Spleen (tissue), 11 donors: ENCODE results near the gene SGTA. TPM values are rescaled to one million over a fixed set of nuclear protein-coding genes. Genes with fewer than 3 reads are reported as not detected.

ENCODE experiments used
- DNase-seq: peaks from one replicate; pipeline ENCODE4 v3.0.0-alpha.2; 2020
- H3K27ac ChIP-seq, 8 donors: fragments of 200-600 bp; sonication (generic) in 7 of 8; 1 replicate in 4 of 8; 2 replicates in 4 of 8; pipeline versions ENCODE4 v1.5.0 to v1.8.0; 2016 to 2021; ENCODE audit warnings: inconsistent platforms in 4 of 8, mild to moderate bottlenecking in 4 of 8, moderate library complexity in 1 of 8
- H3K27me3 ChIP-seq, 7 donors: fragments of 200-600 bp; sonication (generic) in 6 of 7; replicated peaks in 1 of 7; 1 replicate in 4 of 7; 2 replicates in 3 of 7; pipeline versions ENCODE4 v1.5.0 to v1.8.0; 2016 to 2021; ENCODE audit warnings: inconsistent platforms in 3 of 7, mild to moderate bottlenecking in 1 of 7
- H3K36me3 ChIP-seq, 6 donors: fragments of 200-600 bp; sonication (generic) in 5 of 6; 1 replicate in 4 of 6; 2 replicates in 2 of 6; pipeline versions ENCODE4 v1.5.0 to v1.8.0; 2016 to 2021; ENCODE audit warnings: inconsistent platforms in 2 of 6
- H3K4me1 ChIP-seq, 6 donors: fragments of 200-600 bp; sonication (generic) in 5 of 6; 1 replicate in 3 of 6; 2 replicates in 3 of 6; pipeline versions ENCODE4 v1.5.0 to v1.8.0; 2016 to 2021; ENCODE audit warnings: inconsistent platforms in 3 of 6
- H3K4me3 ChIP-seq, 8 donors: fragments of 200-600 bp; sonication (generic) in 7 of 8; 1 replicate in 4 of 8; 2 replicates in 4 of 8; pipeline versions ENCODE4 v1.5.0 to v1.8.0; 2016 to 2021; ENCODE audit warnings: inconsistent platforms in 4 of 8, mild to moderate bottlenecking in 4 of 8, moderate library complexity in 2 of 8
- H3K9me3 ChIP-seq, 8 donors: fragments of 200-600 bp; sonication (generic) in 7 of 8; 1 replicate in 4 of 8; 2 replicates in 4 of 8; pipeline versions ENCODE4 v1.5.0 to v1.8.0; 2016 to 2021; ENCODE audit warnings: inconsistent platforms in 4 of 8
- POLR2A ChIP-seq, 3 donors: fragments of 450-650 bp; IDR thresholded peaks; one replicate each; pipeline ENCODE4 v1.5.1; 2017; ENCODE audit warnings: antibody characterized with exemption in 3 of 3, mild to moderate bottlenecking in 1 of 3
- POLR2AphosphoS5 ChIP-seq, 3 donors: sonication (generic); formaldehyde crosslinking; IDR thresholded peaks; one replicate each; pipeline ENCODE4 v1.5.1; 2017; ENCODE audit warnings: antibody characterized with exemption in 3 of 3
- WGBS, 5 donors: extraction: QIAGEN DNeasy Blood & Tissue Kit in 3 of 5; methylation state at CpG; one replicate each; pipeline versions ENCODE4 v1.1.5 to v1.1.7; 2013 to 2018; 5-methylcytosine and 5-hydroxymethylcytosine counted together
- intact Hi-C: fragments of 100-400 bp; cut with DNase I; formaldehyde crosslinking; loops from one replicate; pipeline ENCODE4 v1.15.0; 2023; ENCODE audit warnings: low total_unique reads
- polyA plus RNA-seq, 3 donors: library from polyadenylated mRNA; stranded (reverse); fragments of 200-250 nt; gene quantifications; one replicate each; pipeline ENCODE4 v1.2.1, GENCODE V29; 2013
- total RNA-seq, 7 donors: library from RNA; depleted of rRNA in 3 of 7; stranded (reverse); fragments of >200 nt in 3 of 7; fragmentation: NEBNext Ultra II Directional in 4 of 7; extraction: Animal tissue kit (Norgen Biotek cat#: 25700) in 4 of 7; gene quantifications; one replicate each; pipeline versions ENCODE4 v1.1.0 to v1.2.1, GENCODE V29; 2016 to 2021
- TF ChIP-seq, protein P1 (sequence below), 11 experiments: fragments of 200-600 bp in 7 of 11; fragments of 450-650 bp in 4 of 11; sonication (generic) in 4 of 11; IDR thresholded peaks in 8 of 11; conservative IDR thresholded peaks in 3 of 11; 1 replicate in 7 of 11; 2 replicates in 4 of 11; pipeline versions ENCODE4 v1.4.0 to v1.8.0; 2016 to 2021; ENCODE audit warnings: antibody characterized with exemption in 11 of 11, inconsistent platforms in 4 of 11, mild to moderate bottlenecking in 1 of 11
- donor health status: healthy with polysubstance abuse.
- donor health status: DM: no; HTN: no; CAD: no; lungs with moderate emphysema.
- donor health status: DM: no; HTN: no; CAD: no.
- donor health status: Bipolar disorder and iron deficiency.
- donor health status: healthy.
- donor health status: DM: no; HTN: no; CAD: no.
- donor health status: DM: yes; HTN: yes; CAD: no.

Gene SGTA
- total and polyA plus RNA-seq, 10 donors: 36.5 to 63.0 (median 45.2) TPM

DNA sequence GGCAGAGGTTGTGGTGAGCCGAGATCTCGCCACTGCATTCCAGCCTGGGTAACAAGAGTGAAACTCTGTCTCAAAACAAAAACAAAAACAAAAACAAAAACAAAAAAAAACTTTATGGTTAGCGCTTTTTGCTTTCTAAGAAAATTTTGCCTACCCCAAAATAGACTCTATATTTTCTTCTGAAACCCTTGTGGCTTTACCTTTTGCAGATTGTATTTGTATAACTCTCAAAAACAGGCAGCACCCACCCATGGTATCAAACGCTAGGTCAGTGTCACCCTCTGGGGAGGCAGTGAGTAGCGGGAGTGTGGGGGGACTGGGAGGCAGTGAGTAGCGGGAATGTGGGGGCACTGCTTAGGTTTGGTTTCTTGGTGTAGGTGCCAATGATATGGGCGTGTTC lies 35.7 kb downstream of the SGTA start:
- Histone ChIP-seq H3K36me3 (no peaks in the 10 kb centered on the region), H3K4me1 (peaks cover 0 to 22% (median 8%) of the 10 kb centered on the region in 6 donors), H3K4me3 (no peak overlapping the region), H3K27me3 (no peaks in the 10 kb centered on the region), H3K27ac (no peak overlapping the region), H3K9me3 (no peaks in the 10 kb centered on the region)
- WGBS, 5 donors: 72 to 85% (median 78%) methylated on average over 7 of the region's 7 CpGs
- intact Hi-C loops: no loop called here
- TF ChIP-seq, protein P1, sequence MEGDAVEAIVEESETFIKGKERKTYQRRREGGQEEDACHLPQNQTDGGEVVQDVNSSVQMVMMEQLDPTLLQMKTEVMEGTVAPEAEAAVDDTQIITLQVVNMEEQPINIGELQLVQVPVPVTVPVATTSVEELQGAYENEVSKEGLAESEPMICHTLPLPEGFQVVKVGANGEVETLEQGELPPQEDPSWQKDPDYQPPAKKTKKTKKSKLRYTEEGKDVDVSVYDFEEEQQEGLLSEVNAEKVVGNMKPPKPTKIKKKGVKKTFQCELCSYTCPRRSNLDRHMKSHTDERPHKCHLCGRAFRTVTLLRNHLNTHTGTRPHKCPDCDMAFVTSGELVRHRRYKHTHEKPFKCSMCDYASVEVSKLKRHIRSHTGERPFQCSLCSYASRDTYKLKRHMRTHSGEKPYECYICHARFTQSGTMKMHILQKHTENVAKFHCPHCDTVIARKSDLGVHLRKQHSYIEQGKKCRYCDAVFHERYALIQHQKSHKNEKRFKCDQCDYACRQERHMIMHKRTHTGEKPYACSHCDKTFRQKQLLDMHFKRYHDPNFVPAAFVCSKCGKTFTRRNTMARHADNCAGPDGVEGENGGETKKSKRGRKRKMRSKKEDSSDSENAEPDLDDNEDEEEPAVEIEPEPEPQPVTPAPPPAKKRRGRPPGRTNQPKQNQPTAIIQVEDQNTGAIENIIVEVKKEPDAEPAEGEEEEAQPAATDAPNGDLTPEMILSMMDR (IDR thresholded peaks at IDR 0.05 in 8 of 11, conservative IDR thresholded peaks at IDR 0.05 in 3 of 11): no peak
- TF ChIP-seq POLR2AphosphoS5 (IDR thresholded peaks at IDR 0.05) (no peak), POLR2A (IDR thresholded peaks at IDR 0.05) (no peak)
- DNase-seq: no peak

DNA sequence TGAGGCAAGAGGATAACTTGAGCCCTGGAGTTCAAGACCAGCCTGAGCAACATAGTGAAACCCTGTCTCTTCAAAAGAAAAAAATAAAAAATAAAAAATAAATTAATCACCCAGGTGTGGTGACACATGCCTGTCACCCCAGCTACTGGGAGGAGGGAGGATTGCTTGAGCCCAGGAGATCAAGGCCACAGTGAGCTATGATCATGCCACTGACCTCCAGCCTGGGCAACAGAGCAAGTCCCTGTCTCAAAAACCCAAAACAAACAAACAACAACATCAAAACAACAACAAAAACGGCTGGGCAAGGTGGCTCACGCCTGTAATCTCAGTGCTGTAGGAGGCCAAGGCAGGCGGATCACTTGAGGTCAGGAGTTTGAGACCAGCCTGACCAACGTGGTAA lies 39.0 kb downstream of the SGTA start:
- H3K27me3 ChIP-seq: peaks cover 0 to 13% (median 0%) of the 10 kb centered on the region in 7 donors
- intact Hi-C loops: no loop called here
- WGBS, 5 donors: 46 to 64% (median 53%) methylated on average over 4 of the region's 4 CpGs
- H3K9me3 ChIP-seq: no peaks in the 10 kb centered on the region
- no peak overlapping the region for H3K4me3 ChIP-seq
- no peak for DNase-seq
- TF ChIP-seq POLR2AphosphoS5 (IDR thresholded peaks at IDR 0.05): no peak
- TF ChIP-seq, protein P1 (IDR thresholded peaks at IDR 0.05 in 8 of 11, conservative IDR thresholded peaks at IDR 0.05 in 3 of 11): no peak
- no peak for TF ChIP-seq POLR2A (IDR thresholded peaks at IDR 0.05)
- H3K4me1 ChIP-seq: peaks cover 0 to 18% (median 11%) of the 10 kb centered on the region in 6 donors
- no peak overlapping the region for H3K27ac ChIP-seq
- H3K36me3 ChIP-seq: no peaks in the 10 kb centered on the region

DNA sequence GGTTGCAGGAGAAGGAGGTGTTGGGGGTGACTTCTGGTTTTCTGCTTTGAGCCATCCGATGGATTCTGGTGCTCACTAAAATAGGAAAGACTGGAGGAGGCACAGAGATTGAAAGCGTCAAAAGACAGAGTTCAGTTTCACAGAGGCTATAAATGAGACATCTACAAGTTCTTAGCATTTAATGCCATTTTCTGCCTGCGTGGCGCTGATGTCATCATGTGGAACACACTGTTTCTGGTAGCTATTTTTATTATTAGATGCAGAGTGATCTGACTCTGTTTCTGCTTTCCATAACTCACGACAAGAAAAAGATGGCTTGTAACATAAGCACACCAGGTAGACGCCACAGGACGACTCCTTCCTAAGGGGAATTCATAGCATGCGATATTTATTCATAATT lies 40.0 kb downstream of the SGTA start:
- peaks cover 0 to 13% (median 0%) of the 10 kb centered on the region in 7 donors for H3K27me3 ChIP-seq
- WGBS, 5 donors: 71 to 83% (median 80%) methylated on average over 8 of the region's 8 CpGs
- TF ChIP-seq POLR2A (IDR thresholded peaks at IDR 0.05): no peak
- TF ChIP-seq, protein P1 (IDR thresholded peaks at IDR 0.05 in 8 of 11, conservative IDR thresholded peaks at IDR 0.05 in 3 of 11): no peak
- TF ChIP-seq POLR2AphosphoS5 (IDR thresholded peaks at IDR 0.05): no peak
- peaks cover 0 to 20% (median 17%) of the 10 kb centered on the region in 6 donors for H3K4me1 ChIP-seq
- no peak for DNase-seq
- no peaks in the 10 kb centered on the region for H3K36me3 ChIP-seq
- no peak overlapping the region for H3K4me3 ChIP-seq
- H3K9me3 ChIP-seq: no peaks in the 10 kb centered on the region
- intact Hi-C loops: no loop called here
- no peak overlapping the region for H3K27ac ChIP-seq

DNA sequence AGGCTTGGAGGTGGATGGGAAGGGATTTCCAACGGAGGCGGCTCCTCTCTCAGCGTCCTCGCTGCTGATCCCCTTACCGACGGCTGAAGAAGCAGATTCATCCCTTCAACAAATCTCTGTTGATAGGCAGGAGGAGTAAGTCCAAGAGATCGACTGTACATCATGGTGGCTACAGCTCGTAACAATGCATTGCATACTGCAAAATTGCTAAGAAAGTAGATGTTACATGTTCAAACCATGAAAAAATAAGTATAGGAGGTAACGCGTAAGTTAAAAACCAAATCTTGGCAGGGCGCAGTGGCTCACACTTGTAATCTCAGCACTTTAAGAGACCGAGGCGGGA lies 42.8 kb downstream of the SGTA start:
- peak overlapping the region in 2 of 8 donors; percentile 81 to 85 for H3K27ac ChIP-seq
- H3K4me1 ChIP-seq: peaks cover 0 to 44% (median 28%) of the 10 kb centered on the region in 6 donors
- peaks cover 0 to 13% (median 0%) of the 10 kb centered on the region in 7 donors for H3K27me3 ChIP-seq
- H3K36me3 ChIP-seq: peaks cover 0 to 23% (median 18%) of the 10 kb centered on the region in 6 donors
- H3K9me3 ChIP-seq: peaks cover 0 to 8% (median 0%) of the 10 kb centered on the region in 8 donors
- WGBS, 5 donors: 42 to 49% (median 43%) methylated on average over 12 to 13 of the region's 13 CpGs
- intact Hi-C loops: no loop called here
- H3K4me3 ChIP-seq: peak overlapping the region in 6 of 8 donors; percentile 82 to 95 (median 90)
- no peak for DNase-seq
- TF ChIP-seq, protein P1 (IDR thresholded peaks at IDR 0.05 in 8 of 11, conservative IDR thresholded peaks at IDR 0.05 in 3 of 11): peak in 2 of 11 experiments; percentile 0 to 1
- TF ChIP-seq POLR2A (IDR thresholded peaks at IDR 0.05): no peak
- no peak for TF ChIP-seq POLR2AphosphoS5 (IDR thresholded peaks at IDR 0.05)
